Inflammatory macrophage treated with lipopolysaccharide for 1 hour (primary cell): ENCODE measurements around the gene PSMD1.
"Not testable (repeated sequence)": the region's sequence is repeated elsewhere in the genome, so short reads cannot be mapped to it uniquely, and the experiment has no call there.

ENCODE experiments used
- DNase-seq, 2 donors: peaks; one replicate each; pipeline ENCODE4 v3.0.0-alpha.2; 2020 to 2022

Gene PSMD1

DNA sequence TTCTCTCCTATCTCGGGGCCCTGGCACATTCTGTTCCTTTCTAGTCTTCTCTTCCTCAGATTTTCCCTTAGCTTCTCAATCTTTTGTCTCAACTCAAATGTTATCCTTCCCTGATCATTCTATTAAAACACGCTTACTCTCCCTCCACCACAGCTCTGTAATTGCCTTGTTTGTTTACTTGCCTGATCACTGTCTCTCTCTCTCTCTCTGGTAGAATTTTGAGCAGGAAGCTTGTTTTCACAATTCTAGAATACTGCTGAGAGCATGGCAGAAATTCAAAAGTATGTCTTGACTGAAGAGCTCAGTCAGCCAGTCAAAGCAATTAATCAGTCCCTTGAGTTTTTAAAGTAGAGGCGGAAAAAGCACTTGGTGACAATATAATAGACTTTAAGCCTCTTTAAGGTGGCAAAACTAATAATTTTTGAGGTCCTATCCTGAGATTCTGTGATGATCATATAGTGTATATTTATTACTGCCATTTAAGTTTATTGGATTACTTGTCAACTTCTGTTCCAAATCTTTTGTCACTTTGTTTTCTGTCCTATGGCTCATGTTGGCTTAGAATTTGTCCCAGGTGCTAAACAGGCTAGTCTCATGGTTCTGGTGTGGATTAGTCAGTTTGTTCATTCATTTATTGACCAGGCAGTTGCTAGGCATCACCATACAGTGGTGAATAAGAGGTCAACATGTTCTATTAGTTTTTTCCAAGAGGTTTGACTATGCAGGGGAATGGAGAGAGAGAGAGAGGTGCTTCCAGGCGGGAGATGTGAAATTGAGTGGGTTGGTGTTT, 2.3 kb downstream of the PSMD1 start:
- no peak for DNase-seq

- DNase-seq, result no peak
These were observed 3.1 kb downstream of the PSMD1 start for GRCh38 chr2:231059756-231060155.

GRCh38 chr2:231062776-231063175, 6.1 kb downstream of the PSMD1 start:
- DNase-seq, result no peak

DNA sequence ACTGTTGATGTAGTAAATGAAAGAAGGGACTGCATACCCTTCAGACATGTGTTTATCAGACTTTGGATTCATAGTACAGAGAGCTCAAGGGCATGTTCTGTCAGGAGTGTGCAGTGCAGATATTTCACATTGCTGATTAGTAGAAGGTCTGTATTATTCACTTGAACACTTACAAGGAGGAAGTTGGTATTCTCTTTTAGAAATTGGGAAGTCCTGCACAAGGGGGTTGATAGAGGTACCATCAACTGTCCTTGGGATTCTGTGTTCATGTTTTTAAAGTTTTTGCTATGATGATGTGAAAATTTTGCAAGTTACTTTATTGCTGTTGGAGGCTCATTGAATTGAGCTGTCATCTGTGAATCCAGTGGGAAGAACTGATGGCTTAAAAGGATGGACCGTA, 6.7 kb downstream of the PSMD1 start:
- peak; percentile 12 to 27 for DNase-seq

DNA sequence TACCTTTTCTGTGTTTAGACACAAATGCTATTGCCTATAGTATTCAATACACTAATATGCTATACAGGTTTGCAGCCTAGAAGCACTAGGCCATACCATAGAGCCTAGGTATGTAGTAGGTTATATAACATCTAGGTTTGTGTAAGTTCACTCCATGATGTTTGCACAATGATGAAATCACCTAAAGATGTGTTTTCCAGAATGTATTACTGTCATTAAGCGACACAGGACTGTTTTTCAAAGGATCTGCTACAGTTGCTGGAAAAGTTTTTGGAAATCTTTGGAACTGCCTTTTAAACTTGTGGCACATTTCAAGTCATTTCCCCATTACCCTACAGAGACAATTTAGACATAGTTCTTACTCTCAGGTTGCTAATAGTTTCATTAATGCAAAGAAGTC, 9.3 kb downstream of the PSMD1 start:
- DNase-seq, result no peak

GRCh38 chr2:231067531-231067930, 10.9 kb downstream of the PSMD1 start:
- DNase-seq, result not testable (repeated sequence)

GRCh38 chr2:231068525-231069222, 12.0 kb downstream of the PSMD1 start:
- DNase-seq, result no peak

DNA sequence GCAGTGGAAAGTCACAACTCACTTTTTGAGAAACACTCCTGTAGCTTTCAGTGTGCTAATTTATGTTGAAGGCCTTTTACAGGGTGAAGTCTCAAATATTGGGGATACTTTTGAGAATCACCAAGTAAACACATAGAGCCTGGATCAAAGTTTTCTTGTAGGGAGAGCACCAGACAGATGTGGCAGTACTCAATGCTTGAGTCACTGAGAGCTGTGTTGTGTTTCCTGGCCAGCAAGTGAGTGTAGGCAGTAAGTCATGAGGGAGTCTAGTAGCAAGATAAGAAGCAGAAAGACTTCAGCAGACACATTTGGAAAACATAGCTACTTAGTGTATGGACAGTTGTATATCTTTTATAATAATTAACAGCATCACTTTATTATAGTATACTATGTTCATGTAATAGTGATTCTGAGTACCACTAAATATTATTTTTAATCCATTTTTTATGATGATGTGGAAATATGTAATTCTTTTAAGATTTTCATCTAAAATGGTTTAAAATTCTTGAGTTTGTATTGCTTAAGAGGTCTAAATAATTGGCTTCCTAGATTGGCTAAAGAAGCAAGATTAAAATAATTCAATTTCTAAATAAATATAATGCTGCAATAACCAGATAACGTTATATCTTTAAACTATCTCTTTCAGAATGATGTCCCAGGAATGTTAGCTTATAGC, 12.8 kb downstream of the PSMD1 start:
- DNase-seq, result no peak

- DNase-seq, result peak; percentile 39 to 43
These were observed 27.9 kb downstream of the PSMD1 start for GRCh38 chr2:231084565-231084964.

GRCh38 chr2:231088754-231089153, 32.1 kb downstream of the PSMD1 start:
- DNase-seq, result no peak

- DNase-seq, result no peak
These were observed 37.3 kb downstream of the PSMD1 start for GRCh38 chr2:231093933-231094332.

- DNase-seq, result no peak
These were observed 38.2 kb downstream of the PSMD1 start for GRCh38 chr2:231094736-231095346.

GRCh38 chr2:231099918-231100317, 43.3 kb downstream of the PSMD1 start:
- no peak for DNase-seq

DNA sequence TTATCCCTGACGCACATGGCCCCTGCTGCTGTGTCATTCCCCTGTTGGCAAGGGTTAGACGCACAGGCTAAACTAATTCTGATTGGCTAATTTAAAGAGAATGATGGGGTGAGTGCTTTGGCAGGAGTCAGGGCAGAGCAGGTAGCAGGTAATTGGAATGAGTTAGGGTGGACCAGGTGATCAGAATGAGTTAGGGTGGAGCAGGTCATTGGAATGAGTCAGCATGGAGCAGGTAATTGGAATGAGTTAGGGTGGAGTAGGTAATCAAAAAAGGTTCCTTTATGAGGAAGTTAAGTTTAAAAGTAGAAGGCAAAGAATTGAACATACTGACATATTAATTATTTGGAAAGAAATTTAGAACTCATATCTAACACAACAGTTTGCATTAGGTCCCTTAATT, 43.7 kb downstream of the PSMD1 start:
- DNase-seq, result not testable (repeated sequence)

- no peak for DNase-seq
These were observed 44.3 kb downstream of the PSMD1 start for GRCh38 chr2:231100990-231101389.

- peak in 1 of 2 donors; percentile 4 for DNase-seq
These were observed 46.1 kb downstream of the PSMD1 start for GRCh38 chr2:231102772-231103171.

DNA sequence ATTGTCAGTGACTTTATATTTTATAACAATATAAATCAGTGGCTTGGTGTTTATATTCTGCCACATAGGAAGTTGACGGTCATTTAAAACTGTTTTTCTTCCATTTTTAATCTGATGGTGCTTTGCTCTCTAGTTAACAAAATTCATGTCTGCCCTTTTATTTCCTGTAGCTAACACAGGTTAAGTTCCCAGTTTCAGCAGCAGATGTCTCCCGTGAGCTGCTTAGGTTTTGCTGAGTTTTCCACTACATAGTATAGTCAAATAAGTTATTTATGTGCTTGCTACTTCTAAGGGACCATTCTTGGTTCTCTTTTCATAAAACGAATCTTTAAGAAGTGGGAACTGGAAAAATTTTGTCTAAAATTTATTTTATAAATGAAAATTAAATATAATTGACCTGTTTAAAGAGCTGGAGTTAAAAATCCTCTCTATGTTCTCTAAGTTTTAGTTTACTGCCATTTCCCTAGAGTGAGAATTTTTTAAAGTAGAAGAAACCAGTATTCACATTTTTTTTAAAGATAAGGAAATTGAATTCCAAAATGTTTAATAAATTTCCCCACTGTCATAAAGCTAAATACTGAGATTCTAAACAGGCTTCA, 47.5 kb downstream of the PSMD1 start:
- peak; percentile 42 to 83 for DNase-seq

DNA sequence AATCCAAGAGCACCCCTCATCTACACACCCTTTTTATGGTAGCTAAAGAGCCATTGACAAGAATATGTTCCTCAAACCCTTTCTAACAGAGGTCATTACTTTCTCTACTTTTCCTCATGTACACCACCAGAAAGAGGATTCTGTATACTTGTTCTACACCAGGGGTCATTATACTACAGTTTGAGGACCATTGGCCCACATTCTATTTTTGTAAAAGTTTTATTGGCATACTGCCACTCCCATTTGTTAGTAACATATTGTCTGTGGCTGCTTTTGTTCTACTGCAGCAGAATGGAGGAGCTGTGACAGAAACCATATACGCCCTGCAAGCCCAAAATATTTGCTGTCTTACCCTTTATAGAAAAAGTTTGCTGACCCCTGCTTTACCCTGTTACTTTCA, 53.9 kb downstream of the PSMD1 start:
- no peak for DNase-seq

DNA sequence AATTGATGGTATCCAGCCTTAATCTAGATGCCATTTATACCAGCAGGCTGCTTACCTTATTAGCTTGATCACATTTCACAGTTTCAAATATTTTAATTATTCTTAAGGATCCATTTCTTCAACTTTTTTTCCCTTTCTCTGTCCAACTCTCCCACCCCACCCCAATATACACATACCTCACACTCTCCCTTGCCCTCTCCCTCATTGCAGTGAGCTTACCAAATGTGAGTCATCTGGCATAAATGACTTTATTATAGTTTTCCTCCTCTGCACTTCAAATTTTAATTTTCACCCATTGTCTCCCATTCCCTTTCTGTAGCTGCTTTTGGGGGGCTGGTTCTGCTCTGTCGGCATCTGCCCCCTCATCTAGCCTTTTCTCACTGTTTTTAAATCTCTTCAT, 55.3 kb downstream of the PSMD1 start:
- no peak for DNase-seq

DNA sequence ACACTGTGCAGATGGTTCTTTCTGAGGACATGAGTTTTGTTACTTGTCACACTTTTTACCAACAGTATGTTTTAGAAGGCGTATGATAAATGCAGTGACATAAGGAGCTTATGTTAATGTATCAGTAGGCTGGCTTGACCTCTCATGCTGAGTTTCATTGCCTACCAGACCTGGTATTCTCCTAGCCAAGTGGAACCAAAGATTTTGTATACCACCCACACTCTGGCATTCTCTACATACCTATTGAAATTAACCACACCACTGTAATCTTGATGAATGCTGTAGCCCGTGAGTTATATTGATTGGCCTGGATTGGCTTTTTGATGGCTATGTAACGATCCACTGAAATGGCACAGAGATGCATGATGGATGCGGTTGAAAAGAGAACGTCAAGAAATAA, 56.8 kb downstream of the PSMD1 start:
- no peak for DNase-seq

- DNase-seq, result no peak
These were observed 59.0 kb downstream of the PSMD1 start for GRCh38 chr2:231115651-231116050.

GRCh38 chr2:231117148-231117547, 60.5 kb downstream of the PSMD1 start:
- no peak for DNase-seq
